HL-60/S4 treated with retinoic acid at 250 ng/mL for 4 days and 3 days (cell line): Measurements from ENCODE around the gene GRIK4.
"Not testable (repeated sequence)": the region's sequence is repeated elsewhere in the genome, so short reads cannot be mapped to it uniquely, and the experiment has no call there.

ENCODE experiments used
- in situ Hi-C: fragments of 300-500 bp; cut with MboI; formaldehyde crosslinking; loops from 2 replicates; pipeline ENCODE4 v1.7.0; 2022; ENCODE audit warnings: low sequenced_read_pairs

GRIK4 gene

GRCh38 chr11:121008551-121008950 lies 497.0 kb downstream of the GRIK4 start:
- in situ Hi-C loops: no loop called here

DNA sequence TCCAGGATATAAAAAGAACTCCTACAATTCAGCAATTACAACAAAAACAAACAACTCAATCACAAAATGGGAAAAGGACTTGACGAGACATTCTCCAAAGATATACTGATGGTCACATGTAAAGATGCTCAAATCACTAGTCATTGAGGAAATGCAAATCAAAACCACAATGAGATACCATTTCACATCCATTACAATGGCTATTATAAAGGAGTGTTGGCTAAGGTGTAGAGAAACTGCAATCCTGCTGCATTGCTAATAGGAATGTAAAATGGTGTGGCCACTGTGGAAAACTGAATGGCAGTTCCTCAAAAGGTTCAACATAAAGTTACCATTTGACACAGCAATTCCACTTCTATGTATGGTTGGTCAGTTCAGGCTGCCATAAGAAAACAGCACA lies 500.5 kb downstream of the GRIK4 start:
- in situ Hi-C loops: no loop called here

DNA sequence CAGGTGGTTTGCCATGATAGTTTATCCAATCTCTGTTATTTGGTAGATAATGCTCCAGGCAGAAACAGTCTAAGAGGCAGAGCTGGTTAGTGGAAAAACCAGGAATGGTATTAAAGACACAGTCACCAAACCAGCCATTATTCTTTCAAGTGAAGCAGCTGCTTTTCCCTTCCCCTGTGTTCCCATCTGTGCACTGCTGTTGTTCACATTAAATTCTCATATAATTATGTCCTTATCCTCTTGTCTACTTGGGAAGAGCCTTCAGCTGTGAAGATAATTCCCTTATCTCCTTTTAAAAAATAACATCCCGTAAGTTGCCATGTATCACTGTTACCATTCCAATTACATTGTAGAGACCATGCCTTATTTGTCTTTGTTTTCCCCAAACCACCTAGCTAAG lies 507.2 kb downstream of the GRIK4 start:
- in situ Hi-C loops: no loop called here

DNA sequence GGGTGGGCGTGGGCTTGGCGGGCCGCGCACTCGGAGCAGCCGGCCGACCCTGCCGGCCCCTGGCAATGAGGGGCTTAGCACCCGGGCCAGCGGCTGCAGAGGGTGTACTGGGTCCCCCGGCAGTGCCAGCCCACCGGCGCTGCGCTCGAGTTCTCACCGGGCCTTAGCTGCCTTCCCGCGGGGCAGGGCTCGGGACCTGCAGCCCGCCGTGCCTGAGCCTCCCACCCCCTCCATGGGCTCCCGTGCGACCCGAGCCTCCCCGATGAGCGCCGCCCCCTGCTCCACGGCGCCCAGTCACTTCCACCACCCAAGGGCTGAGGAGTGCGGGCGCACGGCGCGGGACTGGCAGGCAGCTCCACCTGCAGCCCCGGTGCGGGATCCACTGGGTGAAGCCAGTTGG lies 510.2 kb downstream of the GRIK4 start:
- in situ Hi-C loops: not testable (repeated sequence)

DNA sequence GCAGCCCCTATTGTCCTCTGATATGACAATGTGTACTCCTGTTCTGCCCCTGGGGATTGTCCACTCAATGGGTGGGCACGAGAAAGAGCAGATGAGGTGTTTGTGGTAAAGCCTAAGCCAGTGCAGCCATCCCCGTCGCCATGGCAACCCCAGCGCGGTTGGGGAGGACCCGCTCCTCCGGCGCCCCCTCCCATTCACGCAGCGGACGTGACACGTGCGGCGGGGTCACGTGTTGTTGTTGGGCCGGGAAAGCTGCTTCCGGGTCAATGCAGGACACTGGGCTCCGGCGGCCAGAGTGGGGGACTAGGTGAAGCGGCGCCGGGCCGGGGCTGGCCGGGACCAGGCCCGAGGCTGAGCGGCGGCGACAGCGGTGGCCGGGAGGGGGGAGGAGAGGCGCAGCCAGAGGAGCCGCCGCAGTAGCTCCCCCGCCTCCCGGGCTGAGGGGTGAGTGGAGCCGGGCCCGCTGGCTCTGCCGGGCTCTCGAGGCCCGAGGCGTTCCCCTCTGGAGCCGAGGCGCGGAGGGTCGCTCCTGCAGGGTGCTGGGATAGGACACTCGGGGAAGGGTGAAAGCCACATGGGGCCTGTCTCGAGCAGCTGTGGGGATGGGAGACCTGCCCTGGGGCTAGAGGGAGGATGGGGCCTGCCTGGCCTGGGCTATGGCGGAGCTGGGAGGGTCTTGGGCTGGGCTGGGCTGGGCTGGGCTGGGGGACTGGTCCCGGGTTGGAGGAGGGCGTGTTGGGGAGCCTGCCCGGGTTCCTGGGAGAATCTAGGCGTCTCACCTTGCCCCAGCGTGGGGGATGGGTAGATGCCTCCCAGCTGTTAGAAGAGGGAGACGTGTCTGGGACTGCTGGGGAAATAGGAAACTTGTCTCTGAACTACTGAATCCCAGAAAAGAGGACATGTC lies 512.6 kb downstream of the GRIK4 start, which contains the start of gene TBCEL:
TBCEL (plus strand) TSS at position 255 of the 904 bp plus-strand sequence. CDS start 21,589 bp downstream, outside the sequence.
- in situ Hi-C loops: no loop called here

DNA sequence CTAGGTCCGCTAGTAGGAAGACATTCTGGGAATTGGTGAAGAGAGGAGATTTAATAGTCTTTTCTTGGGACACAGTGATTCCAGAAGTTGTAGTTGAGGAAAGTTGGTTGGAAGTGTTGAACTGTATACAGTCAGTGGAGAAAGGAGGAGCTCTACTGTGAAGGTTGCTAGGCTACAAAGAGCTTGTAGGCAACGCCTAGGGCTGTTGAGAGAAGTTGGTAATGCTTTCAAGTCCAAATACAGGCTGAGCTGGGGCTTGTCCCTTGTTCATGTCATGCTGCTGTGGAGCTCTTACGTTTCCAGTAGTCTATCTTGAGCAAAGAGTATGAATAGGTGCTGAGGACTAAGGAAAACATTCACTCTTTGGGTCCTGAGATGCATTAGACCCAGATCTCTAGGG lies 513.4 kb downstream of the GRIK4 start:
- in situ Hi-C loops: no loop called here

GRCh38 chr11:121029153-121029552 lies 517.6 kb downstream of the GRIK4 start:
- in situ Hi-C loops: no loop called here

- in situ Hi-C loops: no loop called here
Observed at GRCh38 chr11:121029813-121030445, 518.4 kb downstream of the GRIK4 start.

GRCh38 chr11:121031167-121031566 lies 519.6 kb downstream of the GRIK4 start:
- in situ Hi-C loops: no loop called here

DNA sequence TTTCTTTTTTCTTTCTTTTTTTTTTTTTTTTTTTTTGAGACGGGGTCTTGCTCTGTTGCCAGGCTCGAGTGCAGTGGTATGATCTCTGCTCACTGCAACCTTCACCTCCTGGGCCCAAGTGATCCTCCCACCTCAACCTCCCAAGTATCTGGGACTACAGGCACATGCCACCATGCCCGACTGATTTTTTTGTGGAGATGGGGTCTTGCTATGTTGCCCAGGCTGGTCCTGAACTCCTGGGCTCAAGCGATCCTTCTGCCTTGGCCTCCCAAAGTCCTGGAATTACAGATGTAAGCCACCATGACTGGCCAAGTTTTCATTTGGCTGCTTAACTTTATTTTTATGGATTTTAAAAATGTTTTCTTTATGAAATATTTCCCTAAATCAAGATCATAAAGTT lies 520.1 kb downstream of the GRIK4 start:
- in situ Hi-C loops: not testable (repeated sequence)

- in situ Hi-C loops: no loop called here
Observed at GRCh38 chr11:121032546-121032945, 521.0 kb downstream of the GRIK4 start.

DNA sequence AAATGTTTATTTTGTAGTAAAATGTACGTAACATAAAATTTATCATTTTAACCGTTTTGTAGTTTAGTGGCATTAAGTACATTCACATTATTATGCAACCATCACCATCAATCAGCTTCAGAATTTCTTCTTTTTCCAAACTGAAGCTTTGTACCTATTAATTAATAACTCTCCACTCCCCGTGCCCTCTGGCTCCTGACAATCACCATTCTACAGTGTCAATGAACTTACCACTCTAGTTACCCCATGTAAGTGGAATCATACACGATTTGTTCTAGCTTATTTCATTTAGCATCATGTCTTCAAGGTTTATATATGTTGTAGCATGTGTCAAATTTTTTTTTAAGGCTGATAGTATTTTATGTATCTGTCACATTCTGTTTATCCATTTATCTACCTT lies 522.1 kb downstream of the GRIK4 start:
- in situ Hi-C loops: no loop called here

DNA sequence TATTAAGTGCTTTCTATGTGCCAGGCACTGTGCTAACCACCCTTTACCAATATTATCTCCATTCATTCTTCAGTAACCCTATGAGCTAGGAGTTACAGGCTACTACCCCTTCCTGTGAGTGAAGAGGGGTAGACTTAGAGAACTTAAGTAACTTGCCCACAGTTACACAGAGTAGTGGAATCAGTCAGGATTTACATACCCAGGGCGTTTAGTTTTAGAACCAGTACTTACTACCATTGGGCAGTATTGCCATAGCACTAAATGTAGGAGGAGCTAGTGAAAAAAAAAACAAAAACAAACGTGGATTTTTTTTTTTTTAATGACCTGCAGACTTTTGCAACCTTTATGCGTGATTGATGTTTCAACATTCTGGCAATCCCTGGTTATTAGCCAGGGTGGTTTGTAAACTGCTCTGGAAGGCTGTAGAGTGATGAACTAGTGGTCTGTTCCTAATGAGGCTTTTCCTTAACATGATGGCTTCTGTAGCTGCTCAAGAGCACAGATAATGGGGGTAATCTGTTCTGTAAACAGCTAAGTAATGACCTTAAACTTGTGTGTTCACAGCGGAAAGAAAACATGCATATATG lies 523.7 kb downstream of the GRIK4 start:
- in situ Hi-C loops: no loop called here

DNA sequence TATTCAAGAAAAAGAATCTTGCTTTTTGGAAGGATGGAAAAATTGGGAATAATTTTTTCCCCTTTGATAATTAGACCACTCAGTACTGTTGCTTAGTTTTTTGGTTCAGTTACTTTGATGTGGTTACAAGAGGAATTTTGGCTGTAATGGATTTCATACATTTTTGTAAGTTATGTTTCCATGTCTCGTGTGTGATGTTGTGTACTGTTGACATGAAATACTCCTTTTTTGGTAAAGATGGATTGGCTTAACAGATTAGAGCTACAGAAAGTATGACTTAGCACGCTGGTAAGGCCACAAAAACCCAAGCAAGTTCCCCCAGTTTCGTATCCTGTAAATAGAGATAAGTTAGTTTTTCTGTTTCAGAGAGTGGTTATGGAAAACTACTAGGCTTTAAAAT lies 524.2 kb downstream of the GRIK4 start:
- in situ Hi-C loops: no loop called here

GRCh38 chr11:121037016-121037415 lies 525.5 kb downstream of the GRIK4 start:
- in situ Hi-C loops: no loop called here
